K562 (cell line): ENCODE results near the gene HOXC4. TPM values are rescaled to one million over a fixed set of nuclear protein-coding genes. Genes with fewer than 3 reads are reported as not detected.

ENCODE experiments used
- ATAC-seq: fragments of 200-7000 bp; cut with Tn5 transposase; 3 replicates; pipeline ENCODE4 v1.9.1; 2020; ENCODE audit warnings: moderate library complexity
- BruUV-seq: library from RNA; stranded (reverse); fragments of 400-500 nt; replicated peaks from 2 replicates; lab custom pipeline; 2021; lab: Mats Ljungman, UMichigan
- CTCF ChIA-PET: fragments of 300-600 bp; formaldehyde crosslinking; extraction: SDS; loops from one replicate; lab custom pipeline; 2021; ENCODE audit warnings: low intra/inter-chr PET ratio; lab: Yijun Ruan, JAX
- POLR2A ChIA-PET: fragments of 300-600, 350-650 bp; sonication (Branson Sonifier 250); formaldehyde crosslinking; extraction: SDS; loops from one replicate; lab custom pipeline; 2021; ENCODE audit warnings: antibody characterized with exemption, inconsistent platforms; lab: Yijun Ruan, JAX
- DNase-seq, 4 experiments: peaks; one replicate each; pipeline versions ENCODE4 v3.0.0 to v3.0.0-alpha.2; 2011 to 2018; ENCODE audit warnings: low spot score in 3 of 4, mixed read lengths in 3 of 4; ENCODE audit errors: extremely low read depth in 1 of 4
- FAIRE-seq: peaks from 2 replicates; lab custom pipeline; 2011; peaks lifted over from hg19 to GRCh38; lab: Jason Lieb, UNC
- H2AFZ ChIP-seq: 2 replicates; pipeline ENCODE4 v1.6.0; 2011; ENCODE audit warnings: low read depth, low read length, control low read depth, inconsistent platforms
- H3K27ac ChIP-seq: fragments of 200-600 bp; 3 replicates; pipeline ENCODE4 v1.8.0; 2011; ENCODE audit warnings: low read depth, mild to moderate bottlenecking, control low read depth, inconsistent platforms, low read length, moderate library complexity, mixed read lengths; ENCODE audit errors: extremely low read depth
- H3K27me3 ChIP-seq, 2 experiments: fragments of 300-600 bp in 1 of 2; 2 replicates in 1 of 2; 3 replicates in 1 of 2; pipeline versions ENCODE4 v1.6.0 to v1.8.0; 2011; ENCODE audit warnings: inconsistent platforms in 2 of 2, low read length in 2 of 2, mild to moderate bottlenecking in 1 of 2, mixed read lengths in 1 of 2, moderate library complexity in 1 of 2; ENCODE audit not compliant: control insufficient read depth in 2 of 2, insufficient read depth in 2 of 2
- H3K36me3 ChIP-seq: fragments of 300-600 bp; 3 replicates; pipeline ENCODE4 v1.8.0; 2011; ENCODE audit warnings: mild to moderate bottlenecking, low read length, inconsistent platforms; ENCODE audit not compliant: control insufficient read depth, insufficient read depth
- H3K4me1 ChIP-seq, 2 experiments: fragments of 200-600 bp in 1 of 2; replicated peaks in 1 of 2; 2 replicates in 1 of 2; 3 replicates in 1 of 2; pipeline versions ENCODE4 v1.5.1 to v1.8.0; 2011; ENCODE audit warnings: inconsistent platforms in 2 of 2, low read length in 2 of 2, mild to moderate bottlenecking in 1 of 2, mixed read lengths in 1 of 2, moderate library complexity in 1 of 2; ENCODE audit not compliant: control insufficient read depth in 2 of 2, insufficient read depth in 2 of 2
- H3K4me2 ChIP-seq: 2 replicates; pipeline ENCODE4 v1.6.1; 2011; ENCODE audit warnings: low read length, control low read depth, inconsistent platforms, mixed read lengths; ENCODE audit not compliant: insufficient read depth
- H3K4me3 ChIP-seq: fragments of 200-600 bp; sonication (generic), shearing (Covaris generic); 2 replicates; pipeline ENCODE4 v1.5.1; 2016; ENCODE audit warnings: control low read depth, inconsistent platforms
- H3K79me2 ChIP-seq: fragments of 200-600 bp; 3 replicates; pipeline ENCODE4 v1.8.0; 2011; ENCODE audit warnings: low read length, inconsistent platforms; ENCODE audit not compliant: control insufficient read depth, insufficient read depth
- H3K9ac ChIP-seq, 2 experiments: 2 replicates each; pipeline versions ENCODE4 v1.6.0 to v1.6.1; 2011; ENCODE audit warnings: low read depth in 2 of 2, low read length in 2 of 2, control low read depth in 1 of 2, inconsistent platforms in 1 of 2, mild to moderate bottlenecking in 1 of 2, mixed read lengths in 1 of 2; ENCODE audit not compliant: insufficient read depth in 1 of 2
- H3K9me1 ChIP-seq: one replicate; pipeline ENCODE4 v1.6.0; 2011; ENCODE audit warnings: inconsistent platforms, mild to moderate bottlenecking, low read length, moderate library complexity; ENCODE audit not compliant: control insufficient read depth, insufficient read depth
- H3K9me3 ChIP-seq: replicated peaks from 2 replicates; pipeline ENCODE4 v1.5.1; 2011; ENCODE audit warnings: low read depth, low read length, inconsistent platforms; ENCODE audit not compliant: control insufficient read depth, insufficient read depth
- H4K20me1 ChIP-seq: replicated peaks from 2 replicates; pipeline ENCODE4 v1.6.1; 2011; ENCODE audit warnings: low read length, inconsistent platforms, mixed read lengths; ENCODE audit not compliant: control insufficient read depth, insufficient read depth
- ATF6 ChIP-seq: sonication (generic); formaldehyde crosslinking; IDR thresholded peaks from 2 replicates; pipeline ENCODE4 v1.4.0; 2020; ENCODE audit warnings: mild to moderate bottlenecking, missing genetic modification reagents
- HCFC1 ChIP-seq: IDR thresholded peaks from 2 replicates; pipeline ENCODE4 v1.6.1; 2012; ENCODE audit warnings: low read depth, low read length, improper control_type of control experiment
- HNRNPLL ChIP-seq: fragments of 200-400 bp; formaldehyde crosslinking; IDR thresholded peaks from 2 replicates; pipeline ENCODE4 v1.6.1; 2017; ENCODE audit warnings: low read length, low read depth, mild to moderate bottlenecking; ENCODE audit not compliant: poor library complexity, severe bottlenecking
- NCOA6 ChIP-seq: fragments of 450-650 bp; IDR thresholded peaks from 2 replicates; pipeline ENCODE4 v1.6.1; 2017; ENCODE audit warnings: mild to moderate bottlenecking
- PCBP1 ChIP-seq: fragments of 200-400 bp; formaldehyde crosslinking; IDR thresholded peaks from 2 replicates; pipeline ENCODE4 v1.6.1; 2018; ENCODE audit warnings: mild to moderate bottlenecking, low read depth, low read length; ENCODE audit not compliant: poor library complexity, severe bottlenecking
- ZBTB33 ChIP-seq: sonication (generic); formaldehyde crosslinking; IDR thresholded peaks from 2 replicates; pipeline ENCODE4 v1.8.1; 2023; ENCODE audit warnings: mild to moderate bottlenecking, missing genetic modification reagents
- ZNF609 ChIP-seq: sonication (generic); formaldehyde crosslinking; IDR thresholded peaks from 2 replicates; pipeline ENCODE4 v1.8.1; 2023; ENCODE audit warnings: missing genetic modification reagents, mild to moderate bottlenecking, borderline replicate concordance
- ZNF696 ChIP-seq: fragments of 250-450 bp; sonication (Bioruptor Pico); conservative IDR thresholded peaks from 2 replicates; pipeline ENCODE4 v1.4.0; 2020; ENCODE audit warnings: mild to moderate bottlenecking, moderate library complexity
- WGBS: fragments of 100-300 bp; shearing (Covaris generic); methylation state at CpG from one replicate; pipeline ENCODE4 v1.1.6; 2016; ENCODE audit warnings: low coverage, mixed read lengths; ENCODE audit not compliant: insufficient coverage; ENCODE audit errors: missing lambda C conversion rate; 5-methylcytosine and 5-hydroxymethylcytosine counted together
- in situ Hi-C: fragments of 300-500 bp; cut with MboI; formaldehyde crosslinking; loops from 4 replicates; pipeline ENCODE4 v1.15.0; 2018; ENCODE audit warnings: inconsistent platforms, mixed read lengths
- intact Hi-C: fragments of 100-400 bp; cut with micrococcal nuclease; formaldehyde crosslinking; loops from 2 replicates; pipeline ENCODE4 v1.14.2; 2022
- polyA plus RNA-seq, 8 experiments: library from polyadenylated mRNA; depleted of rRNA in 4 of 8; stranded (reverse) in 5 of 8; unstranded in 3 of 8; fragments of >200 nt; fragmentation: Nextera tagmentation in 2 of 8; fragmentation: Illumina TruSeq in 1 of 8; extraction: Ambion mirVana in 2 of 8; extraction: Trizol in 1 of 8; gene quantifications; 2 replicates each; pipeline versions ENCODE4 v1.2.1 to v1.2.3, GENCODE V29; 2011 to 2014; ENCODE audit warnings: inconsistent platforms in 1 of 8, missing spikeins in 1 of 8
- total RNA-seq, 7 experiments: library from RNA; depleted of rRNA in 6 of 7; stranded (reverse); fragments of >200 nt in 6 of 7; fragmentation: Illumina TruSeq in 2 of 7; extraction: Trizol in 2 of 7; gene quantifications; 2 replicates each; pipeline versions ENCODE4 v1.2.1 to v1.2.3, GENCODE V29; 2011 to 2021; ENCODE audit warnings: low replicate concordance in 1 of 7

Gene HOXC4
- total and polyA plus RNA-seq, 9 of the 15 experiments (the other 6 are each of a cell fraction or from before 2014, with no cell fraction given): 0.06 to 1.5 (median 0.44) TPM; not detected in 1

- FAIRE-seq (no peak), ATAC-seq (no peak), DNase-seq (no peak)
- H3K4me2 ChIP-seq: no peak overlapping the region
- no peaks in the 10 kb centered on the region for H3K9me1 ChIP-seq
- no peak overlapping the region for H3K9ac ChIP-seq
- POLR2A ChIA-PET: no interaction called here
- no peaks in the 10 kb centered on the region for H4K20me1 ChIP-seq
- CTCF ChIA-PET: interaction anchor here (0.6 to 2.6 kb wide), 3 partner anchors 157 to 179 kb away, joined by 5 to 36 read pairs (median 27); no protein-coding TSS in a partner anchor
- H3K27ac ChIP-seq: no peak overlapping the region
- intact Hi-C loops (loop anchor here (2.0 kb wide), 1 partner anchor 27 kb away; no protein-coding TSS in a partner anchor), in situ Hi-C loops (no loop called here)
- H3K27me3 ChIP-seq: peaks cover 6 to 11% of the 10 kb centered on the region in 2 experiments; a peak in 1 of 5 replicates
- no peaks in the 10 kb centered on the region for H3K79me2 ChIP-seq
- no peak overlapping the region for H2AFZ ChIP-seq
- WGBS: 36% methylated on average over 3 of the region's 57 CpGs
- peaks cover 0 to 23% of the 10 kb centered on the region in 2 experiments; a peak in 3 of 5 replicates for H3K4me1 ChIP-seq
- H3K9me3 ChIP-seq: no peaks in the 10 kb centered on the region
- H3K36me3 ChIP-seq: peaks cover 2% of the 10 kb centered on the region; the same call in 1 of the 3 replicates
- no TSS peak for BruUV-seq
- H3K4me3 ChIP-seq: no peak overlapping the region
- no peak for TF ChIP-seq ATF6
- TF ChIP-seq ZNF696 (CRISPR knock-in tag): no peak
- TF ChIP-seq HCFC1: no peak
- no peak for TF ChIP-seq HNRNPLL
- peak; percentile 57; the same call in 1 of the 2 replicates for TF ChIP-seq ZBTB33
- no peak for TF ChIP-seq NCOA6
- TF ChIP-seq ZNF609: no peak
- TF ChIP-seq PCBP1: peak; percentile 8
- TF ChIP-seq, all 486 proteins: peak for 2
Measured at GRCh38 chr12:54033980-54034784, 19.5 kb upstream of the HOXC4 start.
